ENCODE measurements around the gene OGFOD3.

The OGFOD3 gene

GRCh38 chr17:82444284-82444893 is 26.0 kb upstream of the OGFOD3 start:
- TF ChIP-seq, protein P1, sequence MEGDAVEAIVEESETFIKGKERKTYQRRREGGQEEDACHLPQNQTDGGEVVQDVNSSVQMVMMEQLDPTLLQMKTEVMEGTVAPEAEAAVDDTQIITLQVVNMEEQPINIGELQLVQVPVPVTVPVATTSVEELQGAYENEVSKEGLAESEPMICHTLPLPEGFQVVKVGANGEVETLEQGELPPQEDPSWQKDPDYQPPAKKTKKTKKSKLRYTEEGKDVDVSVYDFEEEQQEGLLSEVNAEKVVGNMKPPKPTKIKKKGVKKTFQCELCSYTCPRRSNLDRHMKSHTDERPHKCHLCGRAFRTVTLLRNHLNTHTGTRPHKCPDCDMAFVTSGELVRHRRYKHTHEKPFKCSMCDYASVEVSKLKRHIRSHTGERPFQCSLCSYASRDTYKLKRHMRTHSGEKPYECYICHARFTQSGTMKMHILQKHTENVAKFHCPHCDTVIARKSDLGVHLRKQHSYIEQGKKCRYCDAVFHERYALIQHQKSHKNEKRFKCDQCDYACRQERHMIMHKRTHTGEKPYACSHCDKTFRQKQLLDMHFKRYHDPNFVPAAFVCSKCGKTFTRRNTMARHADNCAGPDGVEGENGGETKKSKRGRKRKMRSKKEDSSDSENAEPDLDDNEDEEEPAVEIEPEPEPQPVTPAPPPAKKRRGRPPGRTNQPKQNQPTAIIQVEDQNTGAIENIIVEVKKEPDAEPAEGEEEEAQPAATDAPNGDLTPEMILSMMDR (conservative IDR thresholded peaks at IDR 0.05): no peak
- TF ChIP-seq ZFX (IDR thresholded peaks at IDR 0.05): no peak
- no peak overlapping the region for H3K27ac ChIP-seq

DNA sequence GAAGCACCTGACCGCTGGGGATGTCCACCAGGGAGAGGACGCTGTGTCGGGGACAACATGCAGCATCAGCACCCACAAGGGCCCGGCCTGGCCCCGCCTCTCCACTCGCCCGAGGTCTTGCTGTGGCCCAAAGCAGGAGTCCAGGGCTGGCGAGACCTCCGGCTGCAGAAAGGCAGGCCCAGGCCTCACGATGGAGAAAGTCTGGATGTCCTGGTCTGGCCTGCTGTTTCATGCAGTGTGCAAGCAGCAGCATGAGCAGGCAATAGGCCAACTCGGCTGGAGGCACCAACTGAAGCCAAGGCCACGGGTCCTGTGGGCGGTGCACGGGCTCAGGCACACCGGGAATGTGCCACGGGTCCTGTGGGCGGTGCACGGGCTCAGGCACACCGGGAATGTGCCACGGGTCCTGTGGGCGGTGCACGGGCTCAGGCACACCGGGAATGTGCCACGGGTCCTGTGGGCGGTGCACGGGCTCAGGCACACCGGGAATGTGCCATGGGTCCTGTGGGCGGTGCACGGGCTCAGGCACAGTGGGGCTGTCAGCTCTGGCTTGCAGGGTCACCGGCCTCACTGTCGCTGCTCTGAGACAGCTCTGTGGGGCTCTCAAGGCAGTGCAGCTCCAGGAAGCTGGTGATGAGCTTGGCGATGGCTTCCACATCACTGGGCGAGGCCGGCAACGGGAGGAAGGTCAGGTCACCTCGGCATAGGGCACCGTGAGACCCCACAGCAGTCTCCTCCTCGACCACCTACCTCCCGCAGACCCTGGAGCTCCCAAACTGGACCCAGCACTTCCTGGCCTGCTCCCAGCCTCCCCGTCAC is 25.3 kb upstream of the OGFOD3 start:
- no peak for TF ChIP-seq ZFX (IDR thresholded peaks at IDR 0.05)
- TF ChIP-seq, protein P1 (conservative IDR thresholded peaks at IDR 0.05): no peak
- no peak overlapping the region for H3K27ac ChIP-seq

- no peak overlapping the region for H3K27ac ChIP-seq
These were observed 24.5 kb upstream of the OGFOD3 start for GRCh38 chr17:82442643-82443464.

GRCh38 chr17:82441691-82442487 is 23.5 kb upstream of the OGFOD3 start:
- no peak overlapping the region for H3K27ac ChIP-seq
- TF ChIP-seq, protein P1 (conservative IDR thresholded peaks at IDR 0.05): no peak
- TF ChIP-seq ZFX (IDR thresholded peaks at IDR 0.05): no peak

More at GRCh38 chr17:82442643-82443464, 24.5 kb upstream of the OGFOD3 start:
- TF ChIP-seq ZFX (IDR thresholded peaks at IDR 0.05): no peak
- TF ChIP-seq, protein P1 (conservative IDR thresholded peaks at IDR 0.05): no peak

- no peak overlapping the region for H3K27ac ChIP-seq
- TF ChIP-seq, protein P1 (conservative IDR thresholded peaks at IDR 0.05): no peak
- TF ChIP-seq ZFX (IDR thresholded peaks at IDR 0.05): no peak
These were observed 22.7 kb upstream of the OGFOD3 start for GRCh38 chr17:82440991-82441627.

DNA sequence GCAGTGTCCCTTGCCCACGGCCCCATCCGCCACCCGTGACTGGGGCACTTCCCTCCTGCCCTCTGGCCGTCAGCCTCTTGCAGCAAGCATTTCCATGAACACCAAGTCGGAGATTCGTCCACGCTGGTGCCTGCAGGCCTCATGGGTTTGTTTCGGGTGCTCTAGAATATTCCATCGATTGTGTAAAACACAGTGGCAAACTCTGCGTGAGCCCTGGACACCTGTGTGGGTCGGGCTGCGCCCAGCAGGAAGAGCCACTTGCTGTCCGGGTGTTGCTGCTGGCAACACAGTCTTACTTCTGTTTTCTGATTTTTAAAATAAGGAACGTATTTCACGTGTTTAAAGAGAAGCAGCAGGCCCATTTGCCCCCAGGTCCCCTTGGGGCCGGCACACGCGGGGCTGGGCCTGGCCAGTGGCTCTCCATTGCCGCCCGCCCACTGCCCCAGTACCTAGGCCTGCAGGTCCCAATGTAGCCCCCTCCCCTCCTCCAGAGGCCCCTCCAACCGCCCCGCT is 22.1 kb upstream of the OGFOD3 start:
- TF ChIP-seq, protein P1 (conservative IDR thresholded peaks at IDR 0.05): no peak
- no peak for TF ChIP-seq ZFX (IDR thresholded peaks at IDR 0.05)
- H3K27ac ChIP-seq: no peak overlapping the region

All from C4-2B (cell line).